ENCODE results near the gene NPAS3. TPM values are rescaled to one million over a fixed set of nuclear protein-coding genes. Genes with fewer than 3 reads are reported as not detected.

NPAS3 gene
- total RNA-seq, 4 donors from 2014 or later: 4.0 to 12.2 (median 5.6) TPM

GRCh38 chr14:33127531-33127930 lies 188.9 kb downstream of the NPAS3 start:
- no peaks in the 10 kb centered on the region for H3K27me3 ChIP-seq
- intact Hi-C loops (cut with DNase I): no loop called here
- WGBS, 2 donors: 79 to 84% methylated on average over 1 of the region's 1 CpG
- H3K4me3 ChIP-seq (replicated peaks in 1 of 3): no peak overlapping the region
- H3K9me3 ChIP-seq: no peaks in the 10 kb centered on the region
- H3K27ac ChIP-seq: no peak overlapping the region
- no peaks in the 10 kb centered on the region for H3K4me1 ChIP-seq
- no peak for TF ChIP-seq POLR2A (IDR thresholded peaks at IDR 0.05)
- TF ChIP-seq CTCF (IDR thresholded peaks at IDR 0.05): no peak
- no peak for DNase-seq
- H3K36me3 ChIP-seq: no peaks in the 10 kb centered on the region

- intact Hi-C loops (cut with DNase I): no loop called here
- DNase-seq: no peak
- no peak for TF ChIP-seq POLR2A (IDR thresholded peaks at IDR 0.05)
- no peak for TF ChIP-seq CTCF (IDR thresholded peaks at IDR 0.05)
- H3K27me3 ChIP-seq: no peaks in the 10 kb centered on the region
- no peaks in the 10 kb centered on the region for H3K36me3 ChIP-seq
- H3K9me3 ChIP-seq: no peaks in the 10 kb centered on the region
- no peak overlapping the region for H3K27ac ChIP-seq
- 91% methylated on average over 2 of the region's 2 CpGs for WGBS, 2 donors
- H3K4me3 ChIP-seq (replicated peaks in 1 of 3): no peak overlapping the region
- H3K4me1 ChIP-seq: no peaks in the 10 kb centered on the region
Observed at GRCh38 chr14:33131801-33132200, 193.1 kb downstream of the NPAS3 start.

GRCh38 chr14:33134162-33134561 lies 195.5 kb downstream of the NPAS3 start:
- intact Hi-C loops (cut with DNase I): no loop called here
- no peaks in the 10 kb centered on the region for H3K27me3 ChIP-seq
- no peak for TF ChIP-seq CTCF (IDR thresholded peaks at IDR 0.05)
- no peak for TF ChIP-seq POLR2A (IDR thresholded peaks at IDR 0.05)
- no peaks in the 10 kb centered on the region for H3K36me3 ChIP-seq
- DNase-seq: no peak
- H3K4me1 ChIP-seq: no peaks in the 10 kb centered on the region
- no peak overlapping the region for H3K4me3 ChIP-seq (replicated peaks in 1 of 3)
- H3K9me3 ChIP-seq: no peaks in the 10 kb centered on the region
- WGBS, 2 donors: 76 to 78% methylated on average over 4 of the region's 4 CpGs
- no peak overlapping the region for H3K27ac ChIP-seq

GRCh38 chr14:33134975-33135374 lies 196.3 kb downstream of the NPAS3 start:
- H3K4me1 ChIP-seq: no peaks in the 10 kb centered on the region
- no peak for TF ChIP-seq POLR2A (IDR thresholded peaks at IDR 0.05)
- TF ChIP-seq CTCF (IDR thresholded peaks at IDR 0.05): no peak
- no peak for DNase-seq
- H3K4me3 ChIP-seq (replicated peaks in 1 of 3): no peak overlapping the region
- no peak overlapping the region for H3K27ac ChIP-seq
- WGBS, 2 donors: 81 to 87% methylated on average over 3 of the region's 3 CpGs
- intact Hi-C loops (cut with DNase I): no loop called here
- H3K9me3 ChIP-seq: no peaks in the 10 kb centered on the region
- no peaks in the 10 kb centered on the region for H3K36me3 ChIP-seq
- H3K27me3 ChIP-seq: no peaks in the 10 kb centered on the region

GRCh38 chr14:33150666-33151428 lies 212.2 kb downstream of the NPAS3 start:
- intact Hi-C loops (cut with DNase I): no loop called here

More at GRCh38 chr14:33150666-33151428, 212.2 kb downstream of the NPAS3 start:
- Histone ChIP-seq H3K4me1 (no peaks in the 10 kb centered on the region), H3K36me3 (no peaks in the 10 kb centered on the region), H3K9me3 (no peaks in the 10 kb centered on the region), H3K27me3 (no peaks in the 10 kb centered on the region), H3K27ac (no peak overlapping the region), H3K4me3 (replicated peaks in 1 of 3) (no peak overlapping the region)
- 69 to 79% methylated on average over 8 of the region's 8 CpGs for WGBS, 2 donors
- DNase-seq: no peak
- TF ChIP-seq CTCF (IDR thresholded peaks at IDR 0.05) (no peak), POLR2A (IDR thresholded peaks at IDR 0.05) (no peak)
